ENCODE measurements around the gene ZSCAN32. TPM values are rescaled to one million over a fixed set of nuclear protein-coding genes. Genes with fewer than 3 reads are reported as not detected.

The ZSCAN32 gene
- total RNA-seq (2014; rRNA removed; shearing (Covaris generic)): 9.0 and 13.3 TPM in 2 replicates
- 8.3 and 12.2 TPM in 2 replicates for polyA plus RNA-seq (2015; cell fraction: cytosol; rRNA removed)
- polyA plus RNA-seq (2015; cell fraction: nucleus; rRNA removed): 20.3 and 22.7 TPM in 2 replicates

GRCh38 chr16:3400779-3401688 lies at the start of gene ZSCAN32, which contains the start of gene ZNF174:
Gene ZSCAN32, minus strand, starts transcription at chr16:3401004. Its CDS starts 3,447 bp downstream, at chr16:3397557.
Gene ZNF174, plus strand, starts transcription at chr16:3401215. Its CDS starts 790 bp downstream, at chr16:3402005.
- in situ Hi-C loops (cut with HindIII; ENCODE audit: low pct_unique_long_range_greater_than_20kb, low sequenced_read_pairs): no loop called here
- peak; percentile 98 for DNase-seq (ENCODE audit: low read depth, low spot score)

GRCh38 chr16:3444032-3444388 lies 43.2 kb upstream of the ZSCAN32 start:
- in situ Hi-C loops (cut with HindIII; ENCODE audit: low pct_unique_long_range_greater_than_20kb, low sequenced_read_pairs): no loop called here
- DNase-seq (ENCODE audit: low read depth, low spot score): peak; percentile 61

- in situ Hi-C loops (cut with HindIII; ENCODE audit: low pct_unique_long_range_greater_than_20kb, low sequenced_read_pairs): no loop called here
These were observed 42.6 kb upstream of the ZSCAN32 start, which contains the start of the genes NAA60 and ZNF597 for GRCh38 chr16:3443108-3444031. Gene NAA60, plus strand, starts transcription at chr16:3443680. Its CDS starts 32,548 bp downstream, at chr16:3476228. Gene ZNF597, minus strand, starts transcription at chr16:3443504. Its CDS starts 351 bp downstream, at chr16:3443153.

GRCh38 chr16:3439637-3440036 lies 38.8 kb upstream of the ZSCAN32 start:
- no peak for DNase-seq (ENCODE audit: low read depth, low spot score)
- in situ Hi-C loops (cut with HindIII; ENCODE audit: low pct_unique_long_range_greater_than_20kb, low sequenced_read_pairs): no loop called here

More at GRCh38 chr16:3443108-3444031, 42.6 kb upstream of the ZSCAN32 start, which contains the start of the genes NAA60 and ZNF597:
- peak; percentile 94 for DNase-seq (ENCODE audit: low read depth, low spot score)

- in situ Hi-C loops (cut with HindIII; ENCODE audit: low pct_unique_long_range_greater_than_20kb, low sequenced_read_pairs): no loop called here
- no peak for DNase-seq (ENCODE audit: low read depth, low spot score)
These were observed 33.6 kb upstream of the ZSCAN32 start for GRCh38 chr16:3434373-3434772.

- peak; percentile 63 for DNase-seq (ENCODE audit: low read depth, low spot score)
These were observed 31.0 kb upstream of the ZSCAN32 start for GRCh38 chr16:3431779-3432219.

GRCh38 chr16:3413730-3414379 lies 13.1 kb upstream of the ZSCAN32 start:
- in situ Hi-C loops (cut with HindIII; ENCODE audit: low pct_unique_long_range_greater_than_20kb, low sequenced_read_pairs): no loop called here
- DNase-seq (ENCODE audit: low read depth, low spot score): no peak

More at GRCh38 chr16:3431779-3432219, 31.0 kb upstream of the ZSCAN32 start:
- in situ Hi-C loops (cut with HindIII; ENCODE audit: low pct_unique_long_range_greater_than_20kb, low sequenced_read_pairs): no loop called here

GRCh38 chr16:3408561-3409197 lies 7.9 kb upstream of the ZSCAN32 start:
- DNase-seq (ENCODE audit: low read depth, low spot score): no peak
- in situ Hi-C loops (cut with HindIII; ENCODE audit: low pct_unique_long_range_greater_than_20kb, low sequenced_read_pairs): no loop called here

GRCh38 chr16:3401719-3402397 lies 1.1 kb upstream of the ZSCAN32 start:
- peak; percentile 11 for DNase-seq (ENCODE audit: low read depth, low spot score)
- in situ Hi-C loops (cut with HindIII; ENCODE audit: low pct_unique_long_range_greater_than_20kb, low sequenced_read_pairs): no loop called here

- in situ Hi-C loops (cut with HindIII; ENCODE audit: low pct_unique_long_range_greater_than_20kb, low sequenced_read_pairs): no loop called here
- no peak for DNase-seq (ENCODE audit: low read depth, low spot score)
These were observed 392 bp downstream of the ZSCAN32 start for GRCh38 chr16:3400446-3400778.

GRCh38 chr16:3389663-3390338 lies 11.0 kb downstream of the ZSCAN32 start:
- in situ Hi-C loops (cut with HindIII; ENCODE audit: low pct_unique_long_range_greater_than_20kb, low sequenced_read_pairs): no loop called here
- DNase-seq (ENCODE audit: low read depth, low spot score): no peak

- in situ Hi-C loops (cut with HindIII; ENCODE audit: low pct_unique_long_range_greater_than_20kb, low sequenced_read_pairs): no loop called here
These were observed 12.5 kb downstream of the ZSCAN32 start for GRCh38 chr16:3388325-3388724.

GRCh38 chr16:3383045-3383448 lies 17.8 kb downstream of the ZSCAN32 start:
- DNase-seq (ENCODE audit: low read depth, low spot score): no peak
- in situ Hi-C loops (cut with HindIII; ENCODE audit: low pct_unique_long_range_greater_than_20kb, low sequenced_read_pairs): no loop called here

More at GRCh38 chr16:3388325-3388724, 12.5 kb downstream of the ZSCAN32 start:
- DNase-seq (ENCODE audit: low read depth, low spot score): no peak

GRCh38 chr16:3377917-3378316 lies 22.9 kb downstream of the ZSCAN32 start:
- in situ Hi-C loops (cut with HindIII; ENCODE audit: low pct_unique_long_range_greater_than_20kb, low sequenced_read_pairs): no loop called here
- no peak for DNase-seq (ENCODE audit: low read depth, low spot score)

- in situ Hi-C loops (cut with HindIII; ENCODE audit: low pct_unique_long_range_greater_than_20kb, low sequenced_read_pairs): no loop called here
These were observed 25.1 kb downstream of the ZSCAN32 start for GRCh38 chr16:3375680-3376079.

GRCh38 chr16:3369073-3369472 lies 31.7 kb downstream of the ZSCAN32 start:
- in situ Hi-C loops (cut with HindIII; ENCODE audit: low pct_unique_long_range_greater_than_20kb, low sequenced_read_pairs): no loop called here
- DNase-seq (ENCODE audit: low read depth, low spot score): no peak

More at GRCh38 chr16:3375680-3376079, 25.1 kb downstream of the ZSCAN32 start:
- no peak for DNase-seq (ENCODE audit: low read depth, low spot score)

Data from SK-MEL-5 (cell line).